B cell (primary cell): ENCODE data around the gene CXorf65. TPM values are rescaled to one million over a fixed set of nuclear protein-coding genes. Genes with fewer than 3 reads are reported as not detected.

ENCODE experiments used
- ATAC-seq: fragments of 200-7000 bp; cut with Tn5 transposase; one replicate; pipeline ENCODE4 v1.10.0; 2021; ENCODE audit warnings: low read depth, mild to moderate bottlenecking, moderate number of reproducible peaks, moderate library complexity
- CTCF ChIA-PET: fragments of 350-600 bp; sonication (Branson Sonifier 250); formaldehyde crosslinking; loops from one replicate; lab custom pipeline; 2021; ENCODE audit warnings: antibody characterized with exemption, inconsistent platforms; lab: Charles Lee
- POLR2A ChIA-PET: fragments of 350-600 bp; sonication (Branson Sonifier 250); formaldehyde crosslinking; loops from one replicate; lab custom pipeline; 2021; ENCODE audit warnings: antibody characterized with exemption; lab: Charles Lee
- DNase-seq: peaks from one replicate; pipeline ENCODE4 v3.0.0; 2013
- H2AFZ ChIP-seq: 2 replicates; pipeline ENCODE4 v1.6.1; 2012; ENCODE audit warnings: mild to moderate bottlenecking, low read depth, low read length; ENCODE audit not compliant: insufficient read depth, poor library complexity, severe bottlenecking
- H3K27ac ChIP-seq, 2 donors: 1 replicate in 1 of 2; 2 replicates in 1 of 2; pipeline ENCODE4 v1.5.1; 2012 to 2013; ENCODE audit warnings: low read length in 2 of 2, mild to moderate bottlenecking in 2 of 2, moderate library complexity in 1 of 2
- H3K27me3 ChIP-seq, 4 experiments: fragments of 200-600 bp in 1 of 4; sonication (generic) in 1 of 4; replicated peaks in 1 of 4; 1 replicate in 2 of 4; 2 replicates in 2 of 4; pipeline versions ENCODE4 v1.6.1 to v1.7.0; 2013 to 2016; ENCODE audit warnings: low read length in 3 of 4, mild to moderate bottlenecking in 2 of 4, mixed read lengths in 1 of 4, moderate library complexity in 1 of 4; ENCODE audit not compliant: insufficient read depth in 4 of 4, control insufficient read depth in 3 of 4; ENCODE audit errors: control extremely low read depth in 1 of 4
- H3K36me3 ChIP-seq, 2 experiments: replicated peaks in 1 of 2; 1 replicate in 1 of 2; 2 replicates in 1 of 2; pipeline versions ENCODE4 v1.6.1 to v1.7.1; 2013; ENCODE audit warnings: low read length in 1 of 2; ENCODE audit not compliant: insufficient read depth in 2 of 2, control insufficient read depth in 1 of 2; ENCODE audit errors: control extremely low read depth in 1 of 2, extremely low read depth in 1 of 2
- H3K4me1 ChIP-seq, 2 donors: fragments of 200-600 bp in 1 of 2; sonication (generic) in 1 of 2; 1 replicate in 1 of 2; 2 replicates in 1 of 2; pipeline versions ENCODE4 v1.5.1 to v1.6.1; 2013 to 2017; ENCODE audit warnings: low read length in 2 of 2; ENCODE audit not compliant: control insufficient read depth in 2 of 2, insufficient read depth in 2 of 2
- H3K4me2 ChIP-seq: replicated peaks from 2 replicates; pipeline ENCODE3; 2012; ENCODE audit warnings: mild to moderate bottlenecking, low read depth, low read length; ENCODE audit not compliant: poor library complexity, severe bottlenecking
- H3K4me3 ChIP-seq, 5 experiments: fragments of 200-600 bp in 1 of 5; sonication (generic) in 1 of 5; 1 replicate in 3 of 5; 2 replicates in 2 of 5; pipeline versions ENCODE4 v1.5.1 to v1.7.0; 2011 to 2016; ENCODE audit warnings: low read length in 4 of 5, mild to moderate bottlenecking in 4 of 5, low read depth in 2 of 5, control low read depth in 1 of 5, moderate library complexity in 1 of 5; ENCODE audit not compliant: insufficient read depth in 1 of 5; ENCODE audit errors: control extremely low read depth in 1 of 5, extremely low read depth in 1 of 5
- H3K79me2 ChIP-seq: fragments of 200-600 bp; sonication (generic); one replicate; pipeline ENCODE4 v1.6.0; 2016; ENCODE audit warnings: low read length; ENCODE audit not compliant: control insufficient read depth, insufficient read depth
- H3K9ac ChIP-seq: fragments of 200-600 bp; sonication (generic); 2 replicates; pipeline ENCODE4 v1.6.1; 2017; ENCODE audit warnings: mild to moderate bottlenecking, low read length, moderate library complexity
- H3K9me3 ChIP-seq, 3 donors: one replicate each; pipeline versions ENCODE4 v1.6.1 to v1.7.1; 2013; ENCODE audit warnings: low read length in 2 of 3; ENCODE audit not compliant: control insufficient read depth in 2 of 3, insufficient read depth in 1 of 3; ENCODE audit errors: control extremely low read depth in 1 of 3
- H4K20me1 ChIP-seq: 2 replicates; pipeline ENCODE4 v1.6.0; 2012; ENCODE audit warnings: mild to moderate bottlenecking, low read length; ENCODE audit not compliant: insufficient read depth, control insufficient read depth, poor library complexity, severe bottlenecking
- H3K27ac Mint-ChIP-seq: one replicate; pipeline ENCODE4 v1.8.0; 2021; ENCODE audit warnings: mixed read lengths
- H3K27me3 Mint-ChIP-seq: one replicate; pipeline ENCODE4 v1.8.0; 2021; ENCODE audit warnings: mixed read lengths
- H3K4me1 Mint-ChIP-seq: one replicate; pipeline ENCODE4 v1.8.0; 2021; ENCODE audit warnings: mixed read lengths
- H3K4me3 Mint-ChIP-seq: one replicate; pipeline ENCODE4 v1.8.0; 2021; ENCODE audit warnings: mixed read lengths
- H3K9me3 Mint-ChIP-seq: one replicate; pipeline ENCODE4 v1.8.0; 2022; ENCODE audit warnings: mixed read lengths; ENCODE audit not compliant: insufficient read depth
- CTCF ChIP-seq: fragments of 200-600 bp; IDR thresholded peaks from one replicate; pipeline ENCODE4 v1.8.0; 2022; ENCODE audit warnings: antibody characterized with exemption, mild to moderate bottlenecking
- EZH2 ChIP-seq: IDR thresholded peaks from 2 replicates; pipeline ENCODE4 v1.6.1; 2012; ENCODE audit warnings: borderline replicate concordance, low read depth, mild to moderate bottlenecking, moderate library complexity, low read length; ENCODE audit not compliant: insufficient read depth, poor library complexity, severe bottlenecking
- whole genome bisulfite sequencing: methylation state at CpG from one replicate; pipeline ENCODE4 v1.1.5; 2013; ENCODE audit warnings: missing lambda C conversion rate; ENCODE audit not compliant: insufficient coverage; 5-methylcytosine and 5-hydroxymethylcytosine counted together
- intact Hi-C: fragments of 100-400 bp; cut with micrococcal nuclease; formaldehyde crosslinking; loops from one replicate; pipeline ENCODE4 v1.10.0; 2022
- polyA plus RNA-seq: library from polyadenylated mRNA; depleted of rRNA; stranded (reverse); fragments of >200 nt; gene quantifications from 2 replicates; pipeline ENCODE4 v1.2.3, GENCODE V29; 2012
- total RNA-seq, 2 donors: library from RNA; stranded (reverse); fragments of 120-200 nt in 1 of 2; gene quantifications; 1 replicate in 1 of 2; 2 replicates in 1 of 2; pipeline versions ENCODE4 v1.2.3 to v1.2.4, GENCODE V29; 2013 to 2022

The CXorf65 gene
- total and polyA plus RNA-seq, 2 donors (not counting 1 experiment from before 2014, with no cell fraction given), result 25.6 to 49.6 TPM

GRCh38 chrX:71148278-71148663 is 41.7 kb upstream of the CXorf65 start:
- H3K9ac ChIP-seq, result no peak overlapping the region
- ChIA-PET CTCF (no interaction called here), POLR2A (no interaction called here)
- peaks cover 17% of the 10 kb centered on the region for H3K4me1 Mint-ChIP-seq
- no peaks in the 10 kb centered on the region for H3K27me3 Mint-ChIP-seq
- intact Hi-C loops, result no loop called here
- TF ChIP-seq CTCF (no peak), EZH2 (no peak)
- H3K36me3 ChIP-seq, result peaks cover 0 to 4% of the 10 kb centered on the region in 2 experiments
- no peak for ATAC-seq
- H3K9me3 ChIP-seq, result no peaks in the 10 kb centered on the region
- no peaks in the 10 kb centered on the region for H3K27me3 ChIP-seq
- H3K4me3 Mint-ChIP-seq, result no peak overlapping the region
- DNase-seq, result no peak
- H3K9me3 Mint-ChIP-seq, result no peaks in the 10 kb centered on the region
- no peak overlapping the region for H3K27ac ChIP-seq
- H3K4me3 ChIP-seq, result no peak overlapping the region
- H3K4me1 ChIP-seq, result peaks cover 8 to 11% of the 10 kb centered on the region in 2 donors
- no CpG with 5 or more reads among the region's 8 CpGs for WGBS
- H3K79me2 ChIP-seq, result no peaks in the 10 kb centered on the region
- no peak overlapping the region for H3K27ac Mint-ChIP-seq
- no peaks in the 10 kb centered on the region for H4K20me1 ChIP-seq
- H2AFZ ChIP-seq, result no peak overlapping the region
- no peak overlapping the region for H3K4me2 ChIP-seq

DNA sequence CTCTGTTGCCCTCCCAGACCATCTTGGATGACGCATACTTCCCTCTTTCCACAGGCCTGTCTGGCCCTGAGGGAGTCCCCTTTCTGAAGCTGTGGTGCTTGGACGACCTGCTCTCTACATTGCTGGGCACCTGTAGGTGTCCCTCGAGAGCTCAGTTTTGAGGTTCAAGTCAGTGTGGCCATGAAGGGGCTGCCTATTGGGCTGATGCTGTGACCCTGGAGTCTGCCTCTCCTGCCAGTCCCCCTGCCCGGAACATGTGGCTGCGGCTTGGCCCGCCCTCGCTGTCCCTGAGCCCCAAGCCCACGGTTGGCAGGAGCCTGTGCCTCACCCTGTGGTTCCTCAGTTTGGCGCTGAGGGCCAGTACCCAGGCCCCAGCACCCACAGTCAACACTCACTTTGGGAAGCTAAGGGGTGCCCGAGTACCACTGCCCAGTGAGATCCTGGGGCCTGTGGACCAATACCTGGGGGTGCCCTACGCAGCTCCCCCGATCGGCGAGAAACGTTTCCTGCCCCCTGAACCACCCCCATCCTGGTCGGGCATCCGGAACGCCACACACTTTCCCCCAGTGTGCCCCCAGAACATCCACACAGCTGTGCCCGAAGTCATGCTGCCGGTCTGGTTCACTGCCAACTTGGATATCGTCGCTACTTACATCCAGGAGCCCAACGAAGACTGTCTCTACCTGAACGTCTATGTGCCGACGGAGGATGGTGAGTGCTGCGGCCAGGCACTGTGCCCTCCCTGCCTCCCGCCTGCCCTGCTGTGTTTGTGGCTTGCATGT is 41.1 kb upstream of the CXorf65 start:
- DNase-seq (no peak), ATAC-seq (no peak)
- Histone ChIP-seq H3K4me3 (no peak overlapping the region), H3K27ac (no peak overlapping the region), H3K9me3 (no peaks in the 10 kb centered on the region), H3K79me2 (no peaks in the 10 kb centered on the region), H4K20me1 (no peaks in the 10 kb centered on the region), H3K27me3 (no peaks in the 10 kb centered on the region), H3K9ac (no peak overlapping the region), H3K4me2 (no peak overlapping the region), H3K4me1 (peaks cover 8 to 11% of the 10 kb centered on the region in 2 donors), H3K36me3 (peaks cover 0 to 4% of the 10 kb centered on the region in 2 experiments), H2AFZ (no peak overlapping the region)
- Mint-ChIP-seq H3K9me3 (no peaks in the 10 kb centered on the region), H3K4me3 (no peak overlapping the region), H3K27ac (no peak overlapping the region), H3K4me1 (peaks cover 17% of the 10 kb centered on the region), H3K27me3 (no peaks in the 10 kb centered on the region)
- ChIA-PET POLR2A (interaction anchor here (1.0 kb wide), 1 partner anchor 29 kb away, joined by 5 read pairs; the partner anchor contains the start of gene MED12), CTCF (no interaction called here)
- 83% methylated on average over 15 of the region's 28 CpGs for WGBS
- TF ChIP-seq CTCF (no peak), EZH2 (no peak)
- intact Hi-C loops, result no loop called here
